Activated T-helper 1 cell treated with anti-CD3 and anti-CD28 coated beads, Interleukin-12 subunit alpha, Interleukin-12 subunit beta, Interleukin-2, Interleukin-4 antibody, amounts not matched to agents 30 ng/mL and 10 ng/mL and 1 ng/mL, durations not matched to agents 14 hours and 24 hours and 36 hours (primary cell): ENCODE measurements around the gene GRB10. TPM values are rescaled to one million over a fixed set of nuclear protein-coding genes. Genes with fewer than 3 reads are reported as not detected.

Experiments used
- DNase-seq: peaks from one replicate; pipeline ENCODE4 v3.0.0; 2021; ENCODE audit warnings: low spot score
- H3K27ac Mint-ChIP-seq: one replicate; pipeline ENCODE4 v1.8.0; 2021; ENCODE audit warnings: mild to moderate bottlenecking, mixed read lengths
- H3K27me3 Mint-ChIP-seq: one replicate; pipeline ENCODE4 v1.8.0; 2022; ENCODE audit warnings: mild to moderate bottlenecking, moderate library complexity, mixed read lengths; ENCODE audit not compliant: insufficient read depth
- H3K36me3 Mint-ChIP-seq: one replicate; pipeline ENCODE4 v1.8.0; 2021; ENCODE audit warnings: low read depth, mixed read lengths
- H3K4me1 Mint-ChIP-seq: one replicate; pipeline ENCODE4 v1.8.0; 2021; ENCODE audit warnings: low read depth, mixed read lengths
- H3K4me3 Mint-ChIP-seq: one replicate; pipeline ENCODE4 v1.8.0; 2021; ENCODE audit warnings: mild to moderate bottlenecking, moderate library complexity, mixed read lengths
- H3K9me3 Mint-ChIP-seq: one replicate; pipeline ENCODE4 v1.8.0; 2021; ENCODE audit warnings: mixed read lengths
- intact Hi-C: fragments of 100-400 bp; cut with micrococcal nuclease; formaldehyde crosslinking; loops from one replicate; pipeline ENCODE4 v1.15.1; 2024
- total RNA-seq: library from RNA; stranded (reverse); gene quantifications from 2 replicates; pipeline ENCODE4 v1.2.3, GENCODE V29; 2022

The GRB10 gene
- total RNA-seq, 1 donor from 2014 or later: 2.8 TPM

DNA sequence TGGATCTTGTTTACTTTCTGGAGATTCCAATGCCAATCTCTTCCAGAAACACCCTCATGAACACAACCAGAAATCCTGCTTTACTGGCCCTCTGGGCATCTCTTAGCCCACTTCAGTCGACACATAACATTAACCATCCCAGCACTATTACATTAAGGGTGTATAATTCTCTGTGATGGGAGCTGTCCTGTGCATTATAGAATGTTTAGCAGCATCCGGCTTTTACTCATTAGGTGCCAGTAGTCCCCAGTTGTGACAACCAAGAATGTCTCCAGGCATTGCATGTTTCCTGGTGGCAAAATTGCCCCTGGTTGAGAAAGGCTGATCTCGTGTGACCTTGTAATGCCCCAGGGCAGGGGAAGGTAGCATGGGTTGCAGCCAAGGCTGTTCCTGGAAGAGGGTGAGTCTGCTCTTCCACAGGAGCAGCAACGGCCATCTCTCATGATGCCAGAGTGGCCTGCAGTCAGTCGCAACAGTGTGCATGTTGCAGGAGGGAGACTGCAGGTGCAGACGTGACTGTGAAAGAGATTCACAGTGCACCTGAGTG, 214.9 kb downstream of the GRB10 start:
- intact Hi-C loops: no loop called here
- H3K27ac Mint-ChIP-seq: no peak overlapping the region
- no peak overlapping the region for H3K4me3 Mint-ChIP-seq
- peaks cover 3% of the 10 kb centered on the region for H3K27me3 Mint-ChIP-seq
- DNase-seq: no peak
- no peaks in the 10 kb centered on the region for H3K4me1 Mint-ChIP-seq
- H3K9me3 Mint-ChIP-seq: no peaks in the 10 kb centered on the region
- no peaks in the 10 kb centered on the region for H3K36me3 Mint-ChIP-seq

- Mint-ChIP-seq H3K27me3 (peaks cover 3% of the 10 kb centered on the region), H3K4me3 (no peak overlapping the region), H3K36me3 (no peaks in the 10 kb centered on the region), H3K4me1 (no peaks in the 10 kb centered on the region), H3K9me3 (no peaks in the 10 kb centered on the region), H3K27ac (no peak overlapping the region)
- intact Hi-C loops: no loop called here
- no peak for DNase-seq
Observed at GRCh38 chr7:50565977-50566376, 216.7 kb downstream of the GRB10 start.

- no peak for DNase-seq
- no peaks in the 10 kb centered on the region for H3K4me1 Mint-ChIP-seq
- intact Hi-C loops: no loop called here
- H3K27ac Mint-ChIP-seq: no peak overlapping the region
- H3K36me3 Mint-ChIP-seq: no peaks in the 10 kb centered on the region
- H3K4me3 Mint-ChIP-seq: no peak overlapping the region
- H3K27me3 Mint-ChIP-seq: peaks cover 3% of the 10 kb centered on the region
- no peaks in the 10 kb centered on the region for H3K9me3 Mint-ChIP-seq
Observed at GRCh38 chr7:50565559-50565916, 217.2 kb downstream of the GRB10 start.

DNA sequence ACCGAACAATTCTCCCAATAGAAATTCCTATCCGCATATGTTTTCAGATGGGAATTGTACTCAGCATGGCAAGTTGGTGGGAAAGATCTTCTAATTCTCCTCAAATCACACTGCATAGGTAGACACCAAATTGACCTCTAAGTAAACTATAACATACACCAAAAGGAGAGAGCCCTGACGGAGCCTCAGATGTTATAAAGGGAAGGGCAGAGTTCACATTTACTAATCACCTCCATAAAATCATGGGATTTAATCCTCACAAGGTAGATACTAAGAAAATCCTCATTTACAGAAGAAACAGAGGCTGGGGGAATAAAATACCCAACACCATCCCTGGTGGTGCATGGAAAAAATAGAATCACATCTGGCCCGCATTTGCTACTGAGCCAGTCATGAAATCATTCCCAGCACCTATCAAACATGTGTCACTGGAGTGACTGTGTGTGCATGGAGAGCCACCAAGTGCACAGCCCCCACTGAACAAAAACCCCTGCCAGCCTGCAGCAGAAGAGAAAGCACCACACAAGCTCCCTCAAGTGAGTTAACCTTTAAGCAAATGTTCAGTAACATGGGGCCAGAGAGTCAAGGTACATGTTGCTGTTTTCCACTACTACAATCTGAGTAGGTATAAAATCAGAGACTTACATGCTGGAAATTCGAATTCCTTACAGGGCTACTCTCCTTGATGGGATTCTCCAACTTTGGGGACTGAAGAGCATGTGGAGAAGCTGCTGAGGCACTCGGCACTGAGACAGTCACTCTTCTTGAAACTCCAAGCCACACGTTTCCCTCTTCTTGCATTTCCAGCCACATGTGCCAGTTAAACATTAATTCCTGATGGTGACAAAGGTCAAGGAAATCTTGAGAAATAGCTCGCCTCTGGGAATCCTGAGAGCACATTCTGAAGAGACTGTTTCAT, 217.8 kb downstream of the GRB10 start, which contains the start of gene DDC:
TSS of gene DDC (minus strand) at position 766 of the 919 bp plus-strand sequence. CDS start 21,320 bp downstream, outside the sequence.
- intact Hi-C loops: no loop called here
- DNase-seq: no peak
- no peaks in the 10 kb centered on the region for H3K36me3 Mint-ChIP-seq
- no peaks in the 10 kb centered on the region for H3K9me3 Mint-ChIP-seq
- H3K27ac Mint-ChIP-seq: no peak within 1 kb of the TSS
- peaks cover 3% of the 10 kb centered on the region for H3K27me3 Mint-ChIP-seq
- no peak within 1 kb of the TSS for H3K4me3 Mint-ChIP-seq
- H3K4me1 Mint-ChIP-seq: no peaks in the 10 kb centered on the region

DNA sequence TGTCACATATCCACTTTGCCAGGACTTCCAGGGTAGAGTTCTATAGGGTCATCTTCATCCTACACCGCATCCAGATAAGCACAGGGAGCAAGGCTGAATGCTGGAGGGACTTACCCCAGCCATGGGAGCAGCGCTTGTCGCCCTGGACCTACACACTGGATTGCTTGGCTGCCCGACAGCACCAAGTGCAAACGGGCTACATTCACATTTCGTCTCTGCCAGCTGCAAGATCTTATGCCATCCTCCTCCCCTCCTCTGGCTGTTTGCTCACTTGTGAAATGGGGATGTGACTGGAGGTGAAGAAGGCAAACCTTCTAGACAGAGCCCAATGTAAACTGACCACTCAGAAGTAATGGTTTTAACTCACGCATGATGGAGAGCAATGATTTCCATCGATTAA, 218.5 kb downstream of the GRB10 start:
- no peak overlapping the region for H3K27ac Mint-ChIP-seq
- H3K4me1 Mint-ChIP-seq: no peaks in the 10 kb centered on the region
- intact Hi-C loops: no loop called here
- no peaks in the 10 kb centered on the region for H3K9me3 Mint-ChIP-seq
- peaks cover 4% of the 10 kb centered on the region for H3K27me3 Mint-ChIP-seq
- no peaks in the 10 kb centered on the region for H3K36me3 Mint-ChIP-seq
- no peak overlapping the region for H3K4me3 Mint-ChIP-seq
- DNase-seq: no peak

GRCh38 chr7:50562136-50562535, 220.6 kb downstream of the GRB10 start:
- Mint-ChIP-seq H3K36me3 (no peaks in the 10 kb centered on the region), H3K4me3 (no peak overlapping the region), H3K27me3 (peaks cover 19% of the 10 kb centered on the region), H3K9me3 (no peaks in the 10 kb centered on the region), H3K4me1 (no peaks in the 10 kb centered on the region), H3K27ac (no peak overlapping the region)
- intact Hi-C loops: no loop called here
- no peak for DNase-seq

DNA sequence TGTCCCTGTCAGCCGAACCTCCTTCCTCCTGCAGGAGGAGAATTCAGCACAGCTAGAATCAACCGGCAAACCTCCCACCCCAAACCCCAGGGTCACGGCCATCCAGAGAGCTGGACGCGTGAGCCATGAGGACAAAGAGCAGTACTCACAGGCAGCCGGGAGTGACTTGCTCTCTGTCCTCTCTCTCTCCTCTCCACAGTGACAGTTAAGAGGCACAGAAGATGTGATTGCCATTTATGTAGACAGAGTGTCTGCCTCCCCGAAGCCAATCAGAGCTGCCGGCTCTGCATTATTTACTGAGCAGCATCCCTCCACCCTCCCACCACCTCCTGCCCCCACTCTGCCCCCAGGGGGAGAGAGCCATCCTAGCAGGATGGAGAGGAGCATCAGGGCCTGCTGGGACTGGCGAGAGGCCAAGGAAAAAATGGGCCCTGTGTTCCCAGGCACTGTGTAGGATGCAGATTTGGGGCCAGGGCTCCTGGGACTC, 221.8 kb downstream of the GRB10 start:
- Mint-ChIP-seq H3K27ac (no peak overlapping the region), H3K36me3 (no peaks in the 10 kb centered on the region), H3K9me3 (no peaks in the 10 kb centered on the region), H3K4me1 (no peaks in the 10 kb centered on the region), H3K27me3 (peaks cover 19% of the 10 kb centered on the region), H3K4me3 (no peak overlapping the region)
- no peak for DNase-seq
- intact Hi-C loops: no loop called here

DNA sequence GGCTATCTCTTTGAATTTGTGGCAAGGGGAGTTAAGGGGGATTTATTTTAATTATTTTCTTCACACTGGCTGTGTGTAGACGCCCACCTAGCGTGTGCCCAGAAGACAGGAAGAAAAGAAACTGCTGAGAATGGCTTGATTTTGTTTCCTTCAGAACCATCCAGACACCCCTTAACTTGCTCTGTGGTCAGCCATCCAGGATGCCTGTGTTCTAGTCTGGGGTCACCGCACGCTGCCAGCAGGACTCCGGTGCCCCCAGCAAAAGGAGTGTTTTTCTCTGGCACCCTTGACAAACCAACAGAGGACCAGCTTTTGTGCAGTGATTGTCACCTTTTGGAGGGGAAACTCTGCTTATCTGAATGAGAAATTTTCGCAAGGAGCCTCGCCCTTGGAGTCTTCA, 222.8 kb downstream of the GRB10 start:
- peaks cover 19% of the 10 kb centered on the region for H3K27me3 Mint-ChIP-seq
- no peaks in the 10 kb centered on the region for H3K4me1 Mint-ChIP-seq
- no peak for DNase-seq
- intact Hi-C loops: no loop called here
- no peaks in the 10 kb centered on the region for H3K36me3 Mint-ChIP-seq
- no peaks in the 10 kb centered on the region for H3K9me3 Mint-ChIP-seq
- no peak overlapping the region for H3K4me3 Mint-ChIP-seq
- H3K27ac Mint-ChIP-seq: no peak overlapping the region

- H3K27me3 Mint-ChIP-seq: peaks cover 21% of the 10 kb centered on the region
- no peak overlapping the region for H3K27ac Mint-ChIP-seq
- H3K9me3 Mint-ChIP-seq: no peaks in the 10 kb centered on the region
- no peaks in the 10 kb centered on the region for H3K36me3 Mint-ChIP-seq
- no peak for DNase-seq
- H3K4me3 Mint-ChIP-seq: no peak overlapping the region
- intact Hi-C loops: no loop called here
- no peaks in the 10 kb centered on the region for H3K4me1 Mint-ChIP-seq
Observed at GRCh38 chr7:50558294-50559053, 224.2 kb downstream of the GRB10 start.

- Mint-ChIP-seq H3K4me3 (no peak overlapping the region), H3K27ac (no peak overlapping the region), H3K4me1 (no peaks in the 10 kb centered on the region), H3K27me3 (peaks cover 21% of the 10 kb centered on the region), H3K9me3 (no peaks in the 10 kb centered on the region), H3K36me3 (no peaks in the 10 kb centered on the region)
- no peak for DNase-seq
- intact Hi-C loops: no loop called here
Observed at GRCh38 chr7:50557099-50557498, 225.6 kb downstream of the GRB10 start.

- Mint-ChIP-seq H3K27me3 (peaks cover 21% of the 10 kb centered on the region), H3K4me1 (no peaks in the 10 kb centered on the region), H3K4me3 (no peak overlapping the region), H3K36me3 (no peaks in the 10 kb centered on the region), H3K9me3 (no peaks in the 10 kb centered on the region), H3K27ac (no peak overlapping the region)
- no peak for DNase-seq
- intact Hi-C loops: no loop called here
Observed at GRCh38 chr7:50556247-50556991, 226.3 kb downstream of the GRB10 start.

- H3K9me3 Mint-ChIP-seq: no peaks in the 10 kb centered on the region
- H3K4me1 Mint-ChIP-seq: no peaks in the 10 kb centered on the region
- no peaks in the 10 kb centered on the region for H3K36me3 Mint-ChIP-seq
- intact Hi-C loops: no loop called here
- DNase-seq: no peak
- H3K4me3 Mint-ChIP-seq: no peak overlapping the region
- no peak overlapping the region for H3K27ac Mint-ChIP-seq
- H3K27me3 Mint-ChIP-seq: peaks cover 21% of the 10 kb centered on the region
Observed at GRCh38 chr7:50555594-50556140, 227.0 kb downstream of the GRB10 start.
